Trophoblast cell (in vitro differentiated cells and primary cell): Measurements from ENCODE around the gene CNPY1.

ENCODE experiments used
- DNase-seq, 2 donors: peaks; one replicate each; pipeline ENCODE4 v3.0.0-alpha.2; 2016
- H2AFZ ChIP-seq: 2 replicates; pipeline ENCODE4 v1.6.1; 2013; ENCODE audit warnings: low read length, moderate library complexity, mild to moderate bottlenecking; ENCODE audit not compliant: insufficient read depth, poor library complexity
- H2AK5ac ChIP-seq: 2 replicates; pipeline ENCODE4 v1.6.1; 2013; ENCODE audit warnings: mild to moderate bottlenecking, low read length
- H2BK120ac ChIP-seq: 2 replicates; pipeline ENCODE4 v1.6.1; 2013; ENCODE audit warnings: low read length, mild to moderate bottlenecking, moderate library complexity; ENCODE audit not compliant: insufficient read depth, poor library complexity
- H2BK12ac ChIP-seq: 2 replicates; pipeline ENCODE4 v1.6.1; 2013; ENCODE audit warnings: mild to moderate bottlenecking, low read length, moderate library complexity
- H2BK5ac ChIP-seq: 2 replicates; pipeline ENCODE4 v1.6.1; 2013; ENCODE audit warnings: low read length, low read depth, moderate library complexity, mild to moderate bottlenecking; ENCODE audit not compliant: poor library complexity
- H3K14ac ChIP-seq: 2 replicates; pipeline ENCODE4 v1.6.1; 2013; ENCODE audit warnings: mild to moderate bottlenecking, low read length
- H3K18ac ChIP-seq: 2 replicates; pipeline ENCODE4 v1.6.1; 2013; ENCODE audit warnings: mild to moderate bottlenecking, low read length
- H3K23ac ChIP-seq: 2 replicates; pipeline ENCODE4 v1.6.1; 2013; ENCODE audit warnings: low read length
- H3K27ac ChIP-seq: 2 replicates; pipeline ENCODE4 v1.5.1; 2013; ENCODE audit warnings: low read depth, mild to moderate bottlenecking, inconsistent platforms, low read length, moderate library complexity
- H3K27me3 ChIP-seq: 2 replicates; pipeline ENCODE4 v1.6.1; 2013; ENCODE audit warnings: inconsistent platforms, mild to moderate bottlenecking, low read length, moderate library complexity; ENCODE audit not compliant: insufficient read depth
- H3K36me3 ChIP-seq, 2 experiments: 1 replicate in 1 of 2; 2 replicates in 1 of 2; pipeline ENCODE4 v1.6.1; 2013; ENCODE audit warnings: low read length in 2 of 2, mild to moderate bottlenecking in 2 of 2, moderate library complexity in 1 of 2; ENCODE audit not compliant: insufficient read depth in 2 of 2, control insufficient read depth in 1 of 2
- H3K4ac ChIP-seq: 2 replicates; pipeline ENCODE4 v1.6.1; 2013; ENCODE audit warnings: low read depth, mild to moderate bottlenecking, low read length, moderate library complexity
- H3K4me1 ChIP-seq, 2 experiments: 1 replicate in 1 of 2; 2 replicates in 1 of 2; pipeline ENCODE4 v1.6.1; 2013; ENCODE audit warnings: low read length in 2 of 2, mild to moderate bottlenecking in 2 of 2, moderate library complexity in 1 of 2; ENCODE audit not compliant: insufficient read depth in 2 of 2, control insufficient read depth in 1 of 2
- H3K4me2 ChIP-seq: 2 replicates; pipeline ENCODE4 v1.6.1; 2013; ENCODE audit warnings: inconsistent platforms, mild to moderate bottlenecking, low read length, moderate library complexity
- H3K4me3 ChIP-seq: 2 replicates; pipeline ENCODE4 v1.5.1; 2013; ENCODE audit warnings: mild to moderate bottlenecking, low read depth, low read length, inconsistent platforms
- H3K79me1 ChIP-seq: one replicate; pipeline ENCODE4 v1.6.1; 2013; ENCODE audit warnings: low read length
- H3K79me2 ChIP-seq: 2 replicates; pipeline ENCODE4 v1.6.1; 2013; ENCODE audit warnings: low read length, mild to moderate bottlenecking; ENCODE audit not compliant: control insufficient read depth, insufficient read depth, poor library complexity
- H3K9ac ChIP-seq: 2 replicates; pipeline ENCODE4 v1.6.1; 2013; ENCODE audit warnings: mild to moderate bottlenecking, low read length
- H3K9me3 ChIP-seq: 2 replicates; pipeline ENCODE4 v1.6.1; 2013; ENCODE audit warnings: low read depth, mild to moderate bottlenecking, control low read depth, inconsistent platforms, low read length; ENCODE audit not compliant: insufficient read depth
- H4K12ac ChIP-seq: 2 replicates; pipeline ENCODE4 v1.6.1; 2013; ENCODE audit warnings: low read depth, mild to moderate bottlenecking, low read length, moderate library complexity
- H4K8ac ChIP-seq: 2 replicates; pipeline ENCODE4 v1.6.1; 2013; ENCODE audit warnings: low read depth, mild to moderate bottlenecking, low read length, moderate library complexity
- H4K91ac ChIP-seq: one replicate; pipeline ENCODE4 v1.6.1; 2013; ENCODE audit warnings: low read depth, mild to moderate bottlenecking, low read length, moderate library complexity
- WGBS: extraction: QIAGEN DNeasy Blood & Tissue Kit; methylation state at CpG from one replicate; pipeline ENCODE4 v1.1.7; 2013; ENCODE audit warnings: missing lambda C conversion rate; ENCODE audit not compliant: insufficient read length, insufficient coverage; ENCODE audit errors: extremely low coverage; 5-methylcytosine and 5-hydroxymethylcytosine counted together

Gene CNPY1

DNA sequence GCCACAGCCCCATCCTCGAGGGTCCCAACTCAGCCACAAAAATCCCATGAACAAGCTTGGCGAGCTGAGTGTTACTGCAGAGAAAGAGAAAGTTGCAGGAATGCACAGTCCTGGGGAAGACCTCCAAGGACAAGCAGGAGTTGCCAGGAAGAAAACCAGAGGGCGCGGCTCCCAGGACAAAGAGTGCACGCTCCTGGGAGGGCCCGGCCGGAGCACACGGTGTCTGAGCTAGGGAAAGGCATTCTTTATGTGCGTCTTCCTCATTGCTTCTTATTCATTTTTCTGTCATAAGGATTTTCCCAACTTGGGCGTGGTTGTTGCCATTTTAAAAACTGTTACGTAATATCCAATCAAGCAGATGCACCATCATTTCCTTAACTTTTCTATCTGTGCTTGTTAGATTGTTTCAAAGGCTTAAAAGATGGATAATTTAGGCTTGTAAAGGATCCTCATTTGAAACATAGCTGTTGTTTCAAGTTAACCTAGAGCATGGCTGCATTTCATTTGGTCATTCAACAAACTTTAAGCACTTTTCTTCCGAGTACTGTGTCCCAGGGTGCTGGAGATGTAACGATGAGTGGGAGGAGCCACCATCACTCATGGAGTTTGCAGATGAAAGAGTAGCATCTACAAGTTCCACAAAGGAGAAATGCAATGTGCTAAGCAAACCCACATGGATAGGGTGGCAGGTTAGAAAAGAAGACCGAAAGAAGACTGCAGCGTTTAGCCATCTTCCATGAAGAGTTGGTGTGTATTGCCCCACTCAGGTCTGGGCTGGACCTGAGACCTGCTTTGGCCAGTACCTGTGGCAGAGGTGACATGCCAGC, 5.6 kb upstream of the CNPY1 start:
- no peak for DNase-seq
- no peak overlapping the region for H3K18ac ChIP-seq
- H3K4me3 ChIP-seq: no peak overlapping the region
- H2BK12ac ChIP-seq: no peak overlapping the region
- H3K79me1 ChIP-seq: no peaks in the 10 kb centered on the region
- H2BK5ac ChIP-seq: no peak overlapping the region
- no peaks in the 10 kb centered on the region for H3K4me1 ChIP-seq
- no peak overlapping the region for H3K4me2 ChIP-seq
- H2AFZ ChIP-seq: no peak overlapping the region
- no peak overlapping the region for H2AK5ac ChIP-seq
- H3K23ac ChIP-seq: no peak overlapping the region
- no peak overlapping the region for H4K91ac ChIP-seq
- WGBS: no CpG with 5 or more reads among the region's 15 CpGs
- H3K9ac ChIP-seq: no peak overlapping the region
- H3K9me3 ChIP-seq: peaks cover 10% of the 10 kb centered on the region
- no peak overlapping the region for H4K12ac ChIP-seq
- H3K4ac ChIP-seq: no peak overlapping the region
- H3K27ac ChIP-seq: no peak overlapping the region
- no peaks in the 10 kb centered on the region for H3K79me2 ChIP-seq
- H3K27me3 ChIP-seq: no peaks in the 10 kb centered on the region
- no peak overlapping the region for H2BK120ac ChIP-seq
- H3K36me3 ChIP-seq: no peaks in the 10 kb centered on the region
- no peak overlapping the region for H3K14ac ChIP-seq
- no peak overlapping the region for H4K8ac ChIP-seq

DNA sequence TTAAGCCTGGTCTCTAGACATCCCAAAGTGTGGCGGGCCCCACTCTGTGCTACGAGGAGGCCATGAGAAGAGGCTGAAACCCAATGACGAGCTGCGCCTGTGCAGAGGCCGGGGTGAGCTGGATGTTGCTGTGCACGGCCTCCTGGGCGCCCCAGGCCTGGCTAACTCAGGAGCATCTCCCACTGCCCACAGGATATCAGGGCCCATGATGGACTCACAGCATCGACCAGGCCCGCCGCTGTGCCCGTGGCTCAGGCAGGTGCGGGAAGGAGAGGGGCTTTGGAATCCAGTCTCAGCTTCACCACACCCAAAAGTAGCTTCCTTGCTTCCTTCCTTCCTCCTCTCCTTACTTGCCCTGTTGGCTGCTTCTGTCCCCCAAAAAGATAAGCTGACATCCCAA, 4.6 kb upstream of the CNPY1 start:
- Histone ChIP-seq H3K4me2 (no peak overlapping the region), H3K14ac (no peak overlapping the region), H2AK5ac (no peak overlapping the region), H2BK12ac (no peak overlapping the region), H2AFZ (no peak overlapping the region), H3K9me3 (peaks cover 11% of the 10 kb centered on the region), H3K18ac (no peak overlapping the region), H4K91ac (no peak overlapping the region), H3K23ac (no peak overlapping the region), H3K4me1 (no peaks in the 10 kb centered on the region), H3K36me3 (no peaks in the 10 kb centered on the region), H2BK120ac (no peak overlapping the region), H3K27me3 (no peaks in the 10 kb centered on the region), H3K79me2 (no peaks in the 10 kb centered on the region), H4K8ac (no peak overlapping the region), H4K12ac (no peak overlapping the region), H3K4me3 (no peak overlapping the region), H3K79me1 (no peaks in the 10 kb centered on the region), H2BK5ac (no peak overlapping the region), H3K27ac (no peak overlapping the region), H3K4ac (no peak overlapping the region), H3K9ac (no peak overlapping the region)
- DNase-seq: no peak
- WGBS: no CpG with 5 or more reads among the region's 12 CpGs

DNA sequence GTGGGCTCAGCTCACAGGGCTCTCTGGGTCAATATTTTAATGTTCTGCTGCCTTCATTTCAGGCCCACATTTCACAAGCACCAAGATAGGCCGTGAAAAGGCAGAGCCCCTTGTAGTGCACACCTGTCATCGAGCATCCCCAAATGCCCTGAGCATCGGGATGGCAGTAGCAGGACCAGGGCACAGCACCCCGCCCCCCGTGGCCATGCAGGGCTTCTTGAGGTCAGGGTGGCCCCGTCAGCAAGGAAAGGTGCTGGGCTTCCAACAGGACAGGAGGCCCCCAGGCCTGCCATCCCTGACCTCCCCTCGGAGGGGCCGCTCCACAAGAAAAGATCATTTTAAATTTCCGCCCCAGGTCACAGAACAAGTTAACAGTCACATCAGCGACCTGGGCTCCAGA, 2.9 kb upstream of the CNPY1 start:
- no peak overlapping the region for H3K9ac ChIP-seq
- H2AFZ ChIP-seq: no peak overlapping the region

DNA sequence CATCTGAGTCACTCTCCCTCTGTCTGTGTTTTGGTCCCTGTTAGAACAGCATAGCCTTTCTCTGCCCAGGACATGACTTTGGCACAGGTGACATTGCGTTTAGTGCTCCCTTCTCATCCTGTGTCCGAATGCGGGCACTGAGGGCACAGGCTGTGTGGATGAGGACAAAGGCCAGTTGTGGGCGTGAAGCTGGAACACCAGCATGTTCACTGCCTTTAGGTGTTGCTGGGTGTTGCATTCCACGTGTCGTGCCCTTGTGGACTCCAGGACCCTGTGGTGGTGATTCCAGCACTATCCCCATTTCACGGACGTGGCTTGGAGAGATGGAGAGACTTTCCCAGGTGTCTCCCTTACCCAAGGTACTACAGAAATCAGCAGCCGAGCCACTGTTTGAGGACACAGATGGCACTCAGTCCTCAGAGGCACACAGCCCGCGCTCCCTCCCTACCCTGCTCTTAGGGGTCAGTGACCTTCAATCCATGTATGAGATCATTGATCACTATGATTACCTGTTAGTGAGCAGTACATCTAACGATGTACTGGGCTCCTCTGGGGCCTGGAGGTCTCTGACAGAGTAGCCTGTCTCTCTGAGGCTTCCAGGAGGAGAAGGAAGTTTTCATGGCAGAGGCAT, 917 bp upstream of the CNPY1 start:
- no CpG with 5 or more reads among the region's 12 CpGs for WGBS
- no peak overlapping the region for H4K12ac ChIP-seq
- H3K36me3 ChIP-seq: no peaks in the 10 kb centered on the region

More for the DNA sequence above, 2.9 kb upstream of the CNPY1 start:
- Histone ChIP-seq H3K79me1 (no peaks in the 10 kb centered on the region), H3K14ac (no peak overlapping the region), H2BK12ac (no peak overlapping the region), H3K4me2 (no peak overlapping the region), H2AK5ac (no peak overlapping the region), H3K4me3 (no peak overlapping the region), H3K27me3 (no peaks in the 10 kb centered on the region), H3K9me3 (peaks cover 11% of the 10 kb centered on the region), H3K27ac (no peak overlapping the region), H3K18ac (no peak overlapping the region), H4K91ac (no peak overlapping the region), H3K4me1 (no peaks in the 10 kb centered on the region), H4K12ac (no peak overlapping the region), H3K23ac (no peak overlapping the region), H3K79me2 (no peaks in the 10 kb centered on the region), H3K4ac (no peak overlapping the region), H4K8ac (no peak overlapping the region), H3K36me3 (no peaks in the 10 kb centered on the region), H2BK5ac (no peak overlapping the region), H2BK120ac (no peak overlapping the region)
- no peak for DNase-seq
- whole genome bisulfite sequencing: no CpG with 5 or more reads among the region's 10 CpGs

More for the DNA sequence above, 917 bp upstream of the CNPY1 start:
- DNase-seq: no peak
- no peak overlapping the region for H2BK5ac ChIP-seq
- no peak overlapping the region for H3K4me2 ChIP-seq
- H3K23ac ChIP-seq: no peak overlapping the region
- H2AFZ ChIP-seq: no peak overlapping the region
- H2BK120ac ChIP-seq: no peak overlapping the region
- no peak overlapping the region for H3K27ac ChIP-seq
- no peaks in the 10 kb centered on the region for H3K79me2 ChIP-seq
- no peaks in the 10 kb centered on the region for H3K27me3 ChIP-seq
- H3K18ac ChIP-seq: no peak overlapping the region
- H2BK12ac ChIP-seq: no peak overlapping the region
- H3K9me3 ChIP-seq: peaks cover 11% of the 10 kb centered on the region
- no peak overlapping the region for H3K4me3 ChIP-seq
- H3K4me1 ChIP-seq: no peaks in the 10 kb centered on the region
- no peak overlapping the region for H3K9ac ChIP-seq
- no peak overlapping the region for H4K91ac ChIP-seq
- H2AK5ac ChIP-seq: no peak overlapping the region
- no peak overlapping the region for H4K8ac ChIP-seq
- no peak overlapping the region for H3K14ac ChIP-seq
- no peaks in the 10 kb centered on the region for H3K79me1 ChIP-seq
- H3K4ac ChIP-seq: no peak overlapping the region
